Adrenal gland (tissue), 5 donors: ENCODE results near the gene PIGU.

Experiments
- CTCF ChIP-seq, 6 experiments: fragments of 450-650 bp in 4 of 6; fragments of 200-600 bp in 2 of 6; sonication (generic) in 1 of 6; IDR thresholded peaks; 1 replicate in 5 of 6; 2 replicates in 1 of 6; pipeline versions ENCODE4 v1.5.1 to v1.8.0; 2016 to 2021; ENCODE audit warnings: antibody characterized with exemption in 6 of 6, mild to moderate bottlenecking in 2 of 6, moderate library complexity in 1 of 6
- POLR2A ChIP-seq, 2 donors: fragments of 450-650 bp; IDR thresholded peaks; one replicate each; pipeline ENCODE4 v1.6.1; 2017; ENCODE audit warnings: antibody characterized with exemption in 2 of 2, mild to moderate bottlenecking in 2 of 2, moderate library complexity in 1 of 2
- donor health status: DM: no; HTN: no; CAD: no.

- no peak for TF ChIP-seq CTCF (IDR thresholded peaks at IDR 0.05)
- no peak for TF ChIP-seq POLR2A (IDR thresholded peaks at IDR 0.05)
These were observed 119.0 kb downstream of the PIGU start for GRCh38 chr20:34557936-34558319.
